GM18517 (cell line): ENCODE measurements around the gene CXCL6.

Experiments used
- ATAC-seq: cut with Tn5 transposase; IDR thresholded peaks from one replicate; pipeline ENCODE4 v1.9.1; 2021; ENCODE audit warnings: mild to moderate bottlenecking, moderate library complexity; ENCODE audit not compliant: unreplicated experiment

The CXCL6 gene

DNA sequence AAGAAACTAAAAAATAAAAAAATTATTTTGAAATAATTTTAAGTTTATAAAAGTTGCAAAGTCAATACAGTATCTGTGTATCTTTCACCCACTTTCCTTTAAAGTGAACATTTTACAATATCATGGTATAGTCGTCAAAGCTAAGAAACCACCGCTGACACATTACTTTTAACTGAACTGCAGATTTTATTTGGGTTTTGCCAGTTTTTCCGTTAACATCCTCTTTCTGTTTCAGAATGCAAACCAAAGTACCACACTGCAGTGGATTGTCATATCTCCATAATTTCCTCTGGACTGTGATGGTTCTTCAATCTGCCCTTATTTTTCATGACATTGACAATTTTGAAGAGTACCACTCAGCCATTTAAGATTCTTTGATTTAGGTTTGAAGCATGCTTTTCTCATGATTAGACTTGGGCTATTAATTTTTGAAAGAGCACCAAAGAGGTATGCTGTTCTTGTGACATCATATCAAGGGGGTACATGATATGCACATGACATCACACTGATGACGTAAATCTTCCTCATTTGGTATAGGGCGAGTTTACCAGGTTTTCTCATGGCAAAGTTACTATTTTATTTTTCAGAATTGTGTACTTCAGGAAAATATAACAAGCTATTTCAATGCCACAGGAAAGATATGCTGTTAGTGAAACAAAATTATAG is 29.1 kb downstream of the CXCL6 start:
- ATAC-seq, result no peak

GRCh38 chr4:73866246-73866645 is 29.8 kb downstream of the CXCL6 start:
- no peak for ATAC-seq

DNA sequence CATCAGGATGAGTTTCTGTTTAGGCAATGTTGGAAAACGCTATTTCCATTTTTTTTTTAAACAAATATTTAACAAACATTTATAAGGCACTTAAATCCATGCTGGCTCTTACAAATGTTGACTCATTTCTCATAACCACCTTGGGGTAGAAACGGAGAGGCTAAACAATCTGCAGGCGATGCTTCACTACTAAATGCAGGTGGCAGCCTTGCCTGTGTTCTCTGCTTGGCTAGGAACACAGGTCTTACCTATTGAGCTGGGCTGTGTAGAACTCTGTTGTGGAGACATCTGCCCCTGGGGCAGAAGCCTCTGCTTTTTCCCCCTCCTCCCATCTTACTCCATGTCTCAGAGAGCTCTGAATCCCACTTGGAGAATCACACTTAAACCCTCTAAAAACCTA is 31.3 kb downstream of the CXCL6 start:
- ATAC-seq, result no peak

DNA sequence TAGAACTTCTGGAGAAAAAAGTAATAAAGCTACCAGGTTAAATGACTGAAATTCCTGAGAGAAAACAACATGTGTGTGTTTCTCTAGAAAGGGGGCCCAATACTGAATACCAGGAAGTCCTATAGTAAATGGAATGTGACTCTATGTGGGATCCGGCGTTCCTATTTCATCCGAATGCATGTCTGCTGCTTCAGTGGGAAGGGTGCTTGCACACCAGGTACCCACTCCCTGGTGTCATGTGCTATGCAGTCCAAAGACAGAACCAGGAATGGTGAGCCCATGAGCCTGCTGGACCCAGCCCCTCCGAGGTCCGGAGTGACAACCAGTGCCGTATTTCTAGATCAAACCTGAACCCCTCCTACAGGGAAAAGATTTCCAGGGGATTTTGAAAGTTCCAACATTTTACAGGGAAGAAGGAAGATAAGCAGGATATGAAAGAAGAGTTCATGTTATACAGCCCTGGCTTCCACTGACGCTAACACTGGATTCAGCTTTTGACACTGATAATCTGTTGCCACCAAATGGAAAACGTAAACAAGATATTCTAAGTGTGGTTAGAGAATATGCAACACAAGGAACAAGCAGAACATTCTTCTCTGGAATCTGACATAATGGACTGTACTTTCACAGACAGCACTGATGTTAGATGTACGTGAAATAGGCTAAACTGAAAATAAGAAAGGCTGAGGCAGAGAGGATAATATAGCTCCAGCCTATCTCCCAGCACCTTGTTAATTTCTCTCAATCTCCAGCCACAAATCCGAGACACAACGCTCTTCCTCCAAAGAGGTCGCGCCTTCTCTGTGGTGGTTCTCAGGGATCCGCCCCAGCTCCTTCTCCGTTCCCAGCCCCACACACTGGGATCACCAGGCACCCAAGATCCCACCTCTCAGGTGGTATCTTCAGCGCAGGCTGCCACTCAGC is 32.0 kb downstream of the CXCL6 start:
- no peak for ATAC-seq

DNA sequence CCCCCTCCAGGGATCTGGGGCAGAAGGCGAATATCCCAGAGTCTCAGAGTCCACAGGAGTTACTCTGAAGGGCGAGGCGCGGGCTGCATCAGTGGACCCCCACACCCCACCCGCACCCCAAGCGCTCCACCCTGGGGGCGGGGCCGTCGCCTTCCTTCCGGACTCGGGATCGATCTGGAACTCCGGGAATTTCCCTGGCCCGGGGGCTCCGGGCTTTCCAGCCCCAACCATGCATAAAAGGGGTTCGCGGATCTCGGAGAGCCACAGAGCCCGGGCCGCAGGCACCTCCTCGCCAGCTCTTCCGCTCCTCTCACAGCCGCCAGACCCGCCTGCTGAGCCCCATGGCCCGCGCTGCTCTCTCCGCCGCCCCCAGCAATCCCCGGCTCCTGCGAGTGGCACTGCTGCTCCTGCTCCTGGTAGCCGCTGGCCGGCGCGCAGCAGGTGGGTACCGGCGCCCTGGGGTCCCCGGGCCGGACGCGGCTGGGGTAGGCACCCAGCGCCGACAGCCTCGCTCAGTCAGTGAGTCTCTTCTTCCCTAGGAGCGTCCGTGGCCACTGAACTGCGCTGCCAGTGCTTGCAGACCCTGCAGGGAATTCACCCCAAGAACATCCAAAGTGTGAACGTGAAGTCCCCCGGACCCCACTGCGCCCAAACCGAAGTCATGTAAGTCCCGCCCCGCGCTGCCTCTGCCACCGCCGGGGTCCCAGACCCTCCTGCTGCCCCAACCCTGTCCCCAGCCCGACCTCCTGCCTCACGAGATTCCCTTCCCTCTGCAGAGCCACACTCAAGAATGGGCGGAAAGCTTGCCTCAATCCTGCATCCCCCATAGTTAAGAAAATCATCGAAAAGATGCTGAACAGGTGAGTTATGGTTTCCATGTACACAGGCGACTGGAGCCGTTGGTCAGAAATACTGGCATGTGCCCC is 32.9 kb downstream of the CXCL6 start, which contains the start of gene CXCL1:
Gene CXCL1, plus strand, starts transcription at position 264 of the 926 bp plus-strand sequence. Its CDS starts 78 bp downstream, at position 342.
- ATAC-seq, result no peak

DNA sequence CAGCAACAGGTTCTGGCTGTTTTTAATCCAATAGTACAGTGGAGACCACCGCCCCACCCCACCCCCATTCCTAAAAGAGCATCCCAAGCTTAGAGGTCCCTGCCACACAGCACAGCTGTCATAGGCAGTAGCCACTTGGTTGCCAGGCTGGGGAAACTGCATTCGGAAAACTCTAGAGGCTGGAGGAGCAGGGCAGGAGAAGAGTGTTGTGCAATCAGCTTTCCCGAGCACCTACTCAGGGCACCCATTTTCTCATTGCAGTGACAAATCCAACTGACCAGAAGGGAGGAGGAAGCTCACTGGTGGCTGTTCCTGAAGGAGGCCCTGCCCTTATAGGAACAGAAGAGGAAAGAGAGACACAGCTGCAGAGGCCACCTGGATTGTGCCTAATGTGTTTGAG is 33.8 kb downstream of the CXCL6 start:
- no peak for ATAC-seq

DNA sequence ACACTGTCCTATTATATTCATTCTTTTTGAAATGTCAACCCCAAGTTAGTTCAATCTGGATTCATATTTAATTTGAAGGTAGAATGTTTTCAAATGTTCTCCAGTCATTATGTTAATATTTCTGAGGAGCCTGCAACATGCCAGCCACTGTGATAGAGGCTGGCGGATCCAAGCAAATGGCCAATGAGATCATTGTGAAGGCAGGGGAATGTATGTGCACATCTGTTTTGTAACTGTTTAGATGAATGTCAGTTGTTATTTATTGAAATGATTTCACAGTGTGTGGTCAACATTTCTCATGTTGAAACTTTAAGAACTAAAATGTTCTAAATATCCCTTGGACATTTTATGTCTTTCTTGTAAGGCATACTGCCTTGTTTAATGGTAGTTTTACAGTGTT is 34.3 kb downstream of the CXCL6 start:
- ATAC-seq, result no peak

- ATAC-seq, result no peak
Observed at GRCh38 chr4:73871511-73872310, 35.2 kb downstream of the CXCL6 start.

DNA sequence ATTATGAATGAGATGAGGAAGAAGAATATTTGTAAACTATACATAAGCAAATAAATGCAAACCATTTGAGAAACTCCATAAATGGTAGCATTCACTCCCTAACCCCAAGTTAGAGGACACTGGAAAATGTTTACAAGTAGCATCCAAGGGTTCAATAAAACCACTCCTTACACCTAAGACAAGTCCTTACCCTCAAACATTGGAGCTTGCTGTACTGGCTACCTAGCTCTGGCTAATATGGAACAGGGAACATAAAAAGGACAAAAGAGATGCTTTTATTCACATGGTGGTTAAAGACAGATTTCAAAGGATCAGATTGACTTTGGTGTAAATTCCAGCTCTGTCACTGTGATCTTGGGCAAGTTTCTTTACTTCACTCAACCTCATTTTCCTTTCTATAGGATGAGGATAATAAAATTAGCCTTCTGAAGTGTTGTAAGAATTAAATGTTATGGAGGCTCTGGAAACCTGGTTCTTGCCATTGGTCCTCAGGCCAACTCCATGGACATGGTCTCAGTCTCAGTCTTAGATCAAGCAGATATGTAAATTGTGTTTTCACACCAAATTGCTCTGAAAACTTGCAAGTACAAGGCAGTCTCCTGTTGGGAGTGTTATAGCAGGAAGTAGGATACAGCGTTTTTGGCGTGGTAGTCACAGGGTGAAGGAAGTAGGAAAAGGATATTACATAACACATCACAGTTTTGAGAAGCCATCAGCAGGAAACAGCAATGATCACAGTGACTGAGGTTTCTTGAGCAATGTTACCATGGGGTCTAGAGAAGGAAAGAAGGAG is 36.0 kb downstream of the CXCL6 start:
- no peak for ATAC-seq

GRCh38 chr4:73874386-73874785 is 37.9 kb downstream of the CXCL6 start:
- no peak for ATAC-seq

DNA sequence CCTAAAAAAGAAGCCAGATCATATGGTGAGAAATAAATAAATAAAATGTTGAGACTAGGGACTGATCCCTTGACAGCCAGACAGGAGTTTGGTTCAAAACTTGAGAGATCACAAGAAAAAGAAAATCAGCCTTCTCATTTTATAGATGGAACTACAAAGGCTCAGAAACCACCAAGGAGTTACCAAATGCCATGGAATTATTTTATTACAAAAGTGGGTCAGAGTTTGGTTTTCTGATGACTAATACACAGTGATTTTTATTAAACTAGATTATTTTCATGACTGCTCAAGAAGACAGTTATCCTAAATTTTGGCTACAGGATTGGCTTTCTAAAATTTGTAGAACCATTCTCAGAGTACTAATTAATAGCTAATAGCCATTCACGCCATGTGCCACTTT is 38.9 kb downstream of the CXCL6 start:
- no peak for ATAC-seq

GRCh38 chr4:73883306-73883705 is 46.8 kb downstream of the CXCL6 start:
- ATAC-seq, result no peak

DNA sequence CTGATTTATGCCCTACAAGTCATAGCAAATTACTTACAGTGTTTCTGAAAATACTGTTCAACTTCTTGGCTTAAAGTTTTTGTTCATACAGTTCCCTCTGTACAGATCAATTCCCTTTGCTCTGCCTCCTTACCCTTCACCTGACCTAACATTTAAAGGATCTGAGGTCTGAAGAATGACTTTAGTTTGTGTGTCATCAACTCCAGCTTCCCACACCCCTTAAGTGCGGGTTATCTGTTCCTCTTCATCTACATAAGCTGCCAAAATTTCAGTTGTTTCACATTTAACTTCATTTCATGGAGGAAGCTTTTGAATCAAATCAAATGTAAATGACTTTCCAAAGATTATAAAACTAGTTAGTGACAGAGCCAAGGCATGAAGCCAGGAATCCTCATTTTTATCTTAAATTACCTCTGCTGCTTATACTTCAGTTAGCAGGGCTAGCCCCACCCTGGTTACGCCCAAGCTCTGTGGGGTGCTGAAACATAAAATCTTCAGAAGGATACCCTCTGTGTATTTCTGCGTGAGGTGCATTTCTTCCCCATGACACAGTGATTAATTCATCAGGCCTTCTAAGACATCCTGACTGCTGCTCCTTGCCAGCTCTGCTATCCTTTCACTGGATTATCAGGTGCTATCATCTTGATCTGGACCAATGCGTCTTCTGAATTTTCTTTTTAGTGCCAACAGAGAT is 49.2 kb downstream of the CXCL6 start:
- no peak for ATAC-seq
